COLO668 (cell line): Measurements from ENCODE around the gene TMEM178A.
A peak's percentile ranks its signal among the peaks of the same experiment; 100 is the strongest.
"Not testable (repeated sequence)": the region's sequence is repeated elsewhere in the genome, so short reads cannot be mapped to it uniquely, and the experiment has no call there.

ENCODE experiments used
- DNase-seq: peaks from one replicate; lab custom pipeline; 2025; ENCODE audit not compliant: unreplicated experiment; lab: John Stamatoyannopoulos, UW

Gene TMEM178A

GRCh38 chr2:39710807-39711206 lies 45.1 kb downstream of the TMEM178A start:
- no peak for DNase-seq

GRCh38 chr2:39712953-39713352 lies 47.2 kb downstream of the TMEM178A start:
- no peak for DNase-seq

- no peak for DNase-seq
Measured at GRCh38 chr2:39715095-39715494, 49.4 kb downstream of the TMEM178A start.

GRCh38 chr2:39715822-39716221 lies 50.1 kb downstream of the TMEM178A start:
- no peak for DNase-seq

- DNase-seq, result no peak
Measured at GRCh38 chr2:39717067-39717466, 51.4 kb downstream of the TMEM178A start.

- no peak for DNase-seq
Measured at GRCh38 chr2:39718483-39718882, 52.8 kb downstream of the TMEM178A start.

GRCh38 chr2:39719317-39719716 lies 53.6 kb downstream of the TMEM178A start:
- no peak for DNase-seq

- DNase-seq, result no peak
Measured at GRCh38 chr2:39720970-39721369, 55.3 kb downstream of the TMEM178A start.

- DNase-seq, result no peak
Measured at GRCh38 chr2:39723497-39723896, 57.8 kb downstream of the TMEM178A start.

- DNase-seq, result no peak
Measured at GRCh38 chr2:39723946-39724827, 58.5 kb downstream of the TMEM178A start.

- DNase-seq, result no peak
Measured at GRCh38 chr2:39724828-39725144, 59.1 kb downstream of the TMEM178A start.

GRCh38 chr2:39725401-39725800 lies 59.7 kb downstream of the TMEM178A start:
- no peak for DNase-seq

GRCh38 chr2:39728085-39728484 lies 62.4 kb downstream of the TMEM178A start:
- not testable (repeated sequence) for DNase-seq

GRCh38 chr2:39728941-39729351 lies 63.2 kb downstream of the TMEM178A start:
- peak; percentile 33 for DNase-seq

GRCh38 chr2:39730276-39730675 lies 64.6 kb downstream of the TMEM178A start:
- DNase-seq, result no peak

GRCh38 chr2:39730685-39731302 lies 65.1 kb downstream of the TMEM178A start:
- DNase-seq, result no peak

GRCh38 chr2:39731546-39731945 lies 65.8 kb downstream of the TMEM178A start:
- no peak for DNase-seq

- peak; percentile 9 for DNase-seq
Measured at GRCh38 chr2:39732482-39732881, 66.8 kb downstream of the TMEM178A start.

- DNase-seq, result no peak
Measured at GRCh38 chr2:39733070-39733674, 67.5 kb downstream of the TMEM178A start.

- DNase-seq, result no peak
Measured at GRCh38 chr2:39734445-39734844, 68.7 kb downstream of the TMEM178A start.

- DNase-seq, result no peak
Measured at GRCh38 chr2:39735648-39736047, 69.9 kb downstream of the TMEM178A start.

GRCh38 chr2:39736640-39737039 lies 70.9 kb downstream of the TMEM178A start:
- DNase-seq, result no peak
